K562 (cell line): ENCODE data around the gene HEBP2. TPM values are rescaled to one million over a fixed set of nuclear protein-coding genes. Genes with fewer than 3 reads are reported as not detected.

Experiments
- BCOR ChIP-seq: fragments of 450-650 bp; IDR thresholded peaks from 2 replicates; pipeline ENCODE4 v1.6.1; 2016
- BDP1 ChIP-seq: IDR thresholded peaks from 3 replicates; pipeline ENCODE4 v1.6.1; 2011; ENCODE audit not compliant: insufficient read length, insufficient read depth
- FOXP1 ChIP-seq: sonication (generic); formaldehyde crosslinking; IDR thresholded peaks from 2 replicates; pipeline ENCODE4 v1.8.0; 2022; ENCODE audit warnings: mild to moderate bottlenecking, missing genetic modification reagents
- GTF2F1 ChIP-seq: IDR thresholded peaks from 2 replicates; pipeline ENCODE4 v1.6.1; 2011; ENCODE audit warnings: low read depth, low read length, improper control_type of control experiment
- ILF3 ChIP-seq: fragments of 450-650 bp; IDR thresholded peaks from 2 replicates; pipeline ENCODE4 v1.6.1; 2018; ENCODE audit warnings: antibody characterized with exemption, mild to moderate bottlenecking, moderate library complexity, borderline replicate concordance
- KLF6 ChIP-seq: fragments of 250-450 bp; sonication (Bioruptor Pico); IDR thresholded peaks from 2 replicates; pipeline ENCODE4 v1.4.0; 2020; ENCODE audit warnings: mild to moderate bottlenecking, moderate library complexity, borderline replicate concordance
- NKRF ChIP-seq: fragments of 450-650 bp; IDR thresholded peaks from 2 replicates; pipeline ENCODE4 v1.6.1; 2016; ENCODE audit warnings: borderline replicate concordance
- NR2C2 ChIP-seq, 2 experiments: fragments of 200-800 bp in 1 of 2; sonication (Bioruptor generic) in 1 of 2; sonication (generic) in 1 of 2; formaldehyde crosslinking in 1 of 2; IDR thresholded peaks; 2 replicates each; pipeline versions ENCODE4 v1.6.1 to v1.8.0; 2016 to 2022; ENCODE audit warnings: mild to moderate bottlenecking in 1 of 2, missing compliant biosample characterization in 1 of 2, missing genetic modification characterization in 1 of 2, missing genetic modification reagents in 1 of 2
- NR3C1 ChIP-seq: sonication (generic); formaldehyde crosslinking; IDR thresholded peaks from 2 replicates; pipeline ENCODE4 v1.8.1; 2022; ENCODE audit warnings: missing genetic modification reagents
- PATZ1 ChIP-seq: fragments of 250-450 bp; sonication (Bioruptor Pico); IDR thresholded peaks from 2 replicates; pipeline ENCODE4 v1.5.0; 2020; ENCODE audit warnings: mild to moderate bottlenecking, borderline replicate concordance
- POLR2AphosphoS2 ChIP-seq: IDR thresholded peaks from 2 replicates; pipeline ENCODE4 v1.6.1; 2012; ENCODE audit warnings: low read length, improper control_type of control experiment
- PRMT5 ChIP-seq: sonication (generic); formaldehyde crosslinking; IDR thresholded peaks from 2 replicates; pipeline ENCODE4 v1.5.0; 2020; ENCODE audit warnings: missing genetic modification reagents
- RBM22 ChIP-seq: fragments of 200-400 bp; formaldehyde crosslinking; IDR thresholded peaks from 2 replicates; pipeline ENCODE4 v1.6.1; 2018; ENCODE audit warnings: low read length, low read depth; ENCODE audit not compliant: poor library complexity, severe bottlenecking
- TEAD4 ChIP-seq, 2 experiments: sonication (generic) in 1 of 2; formaldehyde crosslinking in 1 of 2; IDR thresholded peaks; 2 replicates each; pipeline versions ENCODE4 v1.6.1 to v1.8.0; 2012 to 2022; ENCODE audit warnings: borderline replicate concordance in 1 of 2, inconsistent platforms in 1 of 2, low read length in 1 of 2, mild to moderate bottlenecking in 1 of 2, missing genetic modification reagents in 1 of 2
- ZBTB8A ChIP-seq: fragments of 450-650 bp; IDR thresholded peaks from 2 replicates; pipeline ENCODE4 v1.6.1; 2018; ENCODE audit warnings: mild to moderate bottlenecking, moderate library complexity; ENCODE audit not compliant: partially characterized antibody
- polyA plus RNA-seq, 8 experiments: library from polyadenylated mRNA; depleted of rRNA in 4 of 8; stranded (reverse) in 5 of 8; unstranded in 3 of 8; fragments of >200 nt; fragmentation: Nextera tagmentation in 2 of 8; fragmentation: Illumina TruSeq in 1 of 8; extraction: Ambion mirVana in 2 of 8; extraction: Trizol in 1 of 8; gene quantifications; 2 replicates each; pipeline versions ENCODE4 v1.2.1 to v1.2.3, GENCODE V29; 2011 to 2014; ENCODE audit warnings: inconsistent platforms in 1 of 8, missing spikeins in 1 of 8
- total RNA-seq, 7 experiments: library from RNA; depleted of rRNA in 6 of 7; stranded (reverse); fragments of >200 nt in 6 of 7; fragmentation: Illumina TruSeq in 2 of 7; extraction: Trizol in 2 of 7; gene quantifications; 2 replicates each; pipeline versions ENCODE4 v1.2.1 to v1.2.3, GENCODE V29; 2011 to 2021; ENCODE audit warnings: low replicate concordance in 1 of 7
- TF ChIP-seq, protein P1 (sequence below), 2 experiments: IDR thresholded peaks; 2 replicates each; pipeline ENCODE4 v1.6.1; 2011; ENCODE audit warnings: borderline replicate concordance in 1 of 2, control low read depth in 1 of 2, low read depth in 1 of 2, low read length in 1 of 2, mild to moderate bottlenecking in 1 of 2, mixed read lengths in 1 of 2, moderate library complexity in 1 of 2; ENCODE audit not compliant: insufficient read depth in 1 of 2, insufficient read length in 1 of 2, poor library complexity in 1 of 2, severe bottlenecking in 1 of 2; ENCODE audit errors: extremely low read depth in 1 of 2
- TF ChIP-seq, protein P2 (sequence below): IDR thresholded peaks from 2 replicates; pipeline ENCODE4 v1.6.1; 2012; ENCODE audit warnings: low read depth, low read length, improper control_type of control experiment, borderline replicate concordance

Gene HEBP2
- total and polyA plus RNA-seq, 9 of the 15 experiments (the other 6 are each of a cell fraction or from before 2014, with no cell fraction given): 8.5 to 63.7 (median 36.9) TPM

DNA sequence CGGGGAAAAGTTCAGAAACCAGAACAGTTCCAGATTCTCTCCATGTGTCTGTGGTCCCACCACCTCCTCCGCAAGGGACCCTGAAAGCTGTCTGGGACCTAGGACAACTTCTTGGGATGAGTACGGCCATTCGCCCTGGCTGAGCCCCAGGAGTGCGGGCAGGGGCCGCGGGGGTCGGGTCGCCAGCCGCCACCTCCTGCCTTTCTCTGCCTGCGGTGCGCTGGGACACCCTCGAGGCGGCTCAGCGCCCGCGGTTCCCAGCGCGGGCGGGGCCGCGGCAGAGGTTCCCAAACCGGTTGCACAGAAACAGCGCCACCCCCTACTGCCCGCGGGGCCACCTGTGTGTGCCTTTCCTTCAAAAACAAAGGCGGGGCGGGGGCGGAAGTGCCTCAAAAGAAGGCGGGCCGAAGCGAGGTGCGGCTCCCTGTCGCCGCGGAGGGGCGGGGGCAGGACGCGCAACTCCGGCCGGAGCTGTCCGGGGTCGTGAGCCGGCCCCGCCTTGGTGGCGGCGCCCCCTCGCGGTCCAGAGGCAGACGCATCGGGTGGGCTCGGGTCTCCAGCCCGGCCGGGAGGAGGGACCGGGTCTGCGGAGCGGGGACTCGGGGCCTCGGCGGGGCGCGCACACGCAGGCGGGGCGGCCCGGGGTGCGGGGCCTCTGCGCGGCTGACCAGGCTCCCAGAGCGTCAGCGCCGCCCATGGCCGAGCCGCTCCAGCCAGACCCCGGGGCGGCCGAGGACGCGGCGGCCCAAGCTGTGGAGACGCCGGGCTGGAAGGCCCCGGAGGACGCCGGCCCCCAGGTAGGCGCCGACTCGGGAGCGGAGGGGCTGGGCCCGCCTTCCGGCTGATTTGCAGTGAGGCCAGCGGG is at the start of gene HEBP2 (continued):
- TF ChIP-seq, protein P1, sequence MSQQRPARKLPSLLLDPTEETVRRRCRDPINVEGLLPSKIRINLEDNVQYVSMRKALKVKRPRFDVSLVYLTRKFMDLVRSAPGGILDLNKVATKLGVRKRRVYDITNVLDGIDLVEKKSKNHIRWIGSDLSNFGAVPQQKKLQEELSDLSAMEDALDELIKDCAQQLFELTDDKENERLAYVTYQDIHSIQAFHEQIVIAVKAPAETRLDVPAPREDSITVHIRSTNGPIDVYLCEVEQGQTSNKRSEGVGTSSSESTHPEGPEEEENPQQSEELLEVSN (IDR thresholded peaks at IDR 0.05; ENCODE audit: borderline replicate concordance in 1 of 2, extremely low read depth in 1 of 2, insufficient read depth in 1 of 2, insufficient read length in 1 of 2, low read depth in 1 of 2, low read length in 1 of 2, poor library complexity in 1 of 2, severe bottlenecking in 1 of 2): peak; percentile 70 to 89
- TF ChIP-seq NR2C2 (CRISPR knock-in tag; IDR thresholded peaks at IDR 0.05): peak; percentile 42; the same call in 1 of the 2 replicates
- TF ChIP-seq NR2C2 (tag; IDR thresholded peaks at IDR 0.05): peak; percentile 71
- peak; percentile 72 for TF ChIP-seq GTF2F1
- no peak for TF ChIP-seq KLF6 (CRISPR knock-in tag)
- TF ChIP-seq NR3C1 (CRISPR knock-in tag): no peak; the same call in 1 of the 2 replicates
- TF ChIP-seq, protein P2, sequence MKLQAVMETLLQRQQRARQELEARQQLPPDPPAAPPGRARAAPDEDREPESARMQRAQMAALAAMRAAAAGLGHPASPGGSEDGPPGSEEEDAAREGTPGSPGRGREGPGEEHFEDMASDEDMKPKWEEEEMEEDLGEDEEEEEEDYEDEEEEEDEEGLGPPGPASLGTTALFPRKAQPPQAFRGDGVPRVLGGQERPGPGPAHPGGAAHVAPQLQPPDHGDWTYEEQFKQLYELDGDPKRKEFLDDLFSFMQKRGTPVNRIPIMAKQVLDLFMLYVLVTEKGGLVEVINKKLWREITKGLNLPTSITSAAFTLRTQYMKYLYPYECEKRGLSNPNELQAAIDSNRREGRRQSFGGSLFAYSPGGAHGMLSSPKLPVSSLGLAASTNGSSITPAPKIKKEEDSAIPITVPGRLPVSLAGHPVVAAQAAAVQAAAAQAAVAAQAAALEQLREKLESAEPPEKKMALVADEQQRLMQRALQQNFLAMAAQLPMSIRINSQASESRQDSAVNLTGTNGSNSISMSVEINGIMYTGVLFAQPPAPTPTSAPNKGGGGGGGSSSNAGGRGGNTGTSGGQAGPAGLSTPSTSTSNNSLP: no peak
- no peak for TF ChIP-seq NKRF
- TF ChIP-seq FOXP1: no peak; the same call in 1 of the 2 replicates
- TF ChIP-seq RBM22: no peak
- TF ChIP-seq POLR2AphosphoS2: no peak
- TF ChIP-seq PATZ1 (CRISPR knock-in tag): no peak
- TF ChIP-seq BCOR: no peak
- 0 out of 2 replicates have a peak, but pooled peaks have one; percentile 10 for TF ChIP-seq TEAD4 (IDR thresholded peaks at IDR 0.05; ENCODE audit: low read length)
- no peak for TF ChIP-seq TEAD4 (CRISPR knock-in tag; IDR thresholded peaks at IDR 0.05; ENCODE audit: borderline replicate concordance)
- no peak for TF ChIP-seq BDP1
- TF ChIP-seq ZBTB8A: no peak
- TF ChIP-seq PRMT5: no peak
- TF ChIP-seq ILF3: peak; percentile 94
